ENCODE results near the gene HIP1. TPM values are rescaled to one million over a fixed set of nuclear protein-coding genes. Genes with fewer than 3 reads are reported as not detected.

HIP1 gene
- total RNA-seq, 1 donor from 2014 or later, result 14.0 TPM

- Histone ChIP-seq H3K79me2 (ENCODE audit: insufficient read depth, low read length) (no peaks in the 10 kb centered on the region), H3K9ac (ENCODE audit: low read length) (no peak overlapping the region), H3K4me3 (ENCODE audit: insufficient read depth, low read depth, low read length) (no peak overlapping the region), H3K4me2 (ENCODE audit: low read length) (no peak overlapping the region), H3K27ac (ENCODE audit: low read depth, low read length) (no peak overlapping the region), H3K4me1 (ENCODE audit: insufficient read depth, low read length) (peaks cover 10% of the 10 kb centered on the region), H2AFZ (ENCODE audit: low read depth, low read length) (no peak overlapping the region), H3K36me3 (ENCODE audit: insufficient read depth, low read length) (peaks cover 8% of the 10 kb centered on the region), H3K27me3 (ENCODE audit: insufficient read depth, low read length) (no peaks in the 10 kb centered on the region), H4K20me1 (ENCODE audit: insufficient read depth, low read length) (no peaks in the 10 kb centered on the region), H3K9me3 (ENCODE audit: insufficient read depth, low read depth, low read length) (no peaks in the 10 kb centered on the region)
- no peaks in the 10 kb centered on the region for H3K27me3 Mint-ChIP-seq (ENCODE audit: low read depth, unreplicated experiment)
- H3K4me1 Mint-ChIP-seq (ENCODE audit: low read depth, unreplicated experiment), result peaks cover 11% of the 10 kb centered on the region
- H3K36me3 Mint-ChIP-seq (ENCODE audit: low read depth, unreplicated experiment), result peaks cover 18% of the 10 kb centered on the region
- TF ChIP-seq CTCF (IDR thresholded peaks at IDR 0.05; ENCODE audit: insufficient read depth, low read depth, low read length), result no peak
- no peak for TF ChIP-seq EZH2 (IDR thresholded peaks at IDR 0.05; ENCODE audit: insufficient read depth, low read length)
- no peak overlapping the region for H3K4me3 Mint-ChIP-seq (ENCODE audit: unreplicated experiment)
- FAIRE-seq, result no peak
- no peak for DNase-seq (ENCODE audit: low read depth)
- no peak overlapping the region for H3K27ac Mint-ChIP-seq (ENCODE audit: unreplicated experiment)
- H3K9me3 Mint-ChIP-seq (ENCODE audit: unreplicated experiment), result no peaks in the 10 kb centered on the region
These were observed 201.7 kb downstream of the HIP1 start for GRCh38 chr7:75536940-75537538.

GRCh38 chr7:75536491-75536890, 202.2 kb downstream of the HIP1 start:
- peaks cover 8% of the 10 kb centered on the region for H3K36me3 ChIP-seq (ENCODE audit: insufficient read depth, low read length)
- no peak for FAIRE-seq

More at GRCh38 chr7:75536491-75536890, 202.2 kb downstream of the HIP1 start:
- Histone ChIP-seq H3K9ac (ENCODE audit: low read length) (no peak overlapping the region), H3K4me3 (ENCODE audit: insufficient read depth, low read depth, low read length) (no peak overlapping the region), H3K79me2 (ENCODE audit: insufficient read depth, low read length) (no peaks in the 10 kb centered on the region), H2AFZ (ENCODE audit: low read depth, low read length) (no peak overlapping the region), H3K9me3 (ENCODE audit: insufficient read depth, low read depth, low read length) (no peaks in the 10 kb centered on the region), H3K27me3 (ENCODE audit: insufficient read depth, low read length) (no peaks in the 10 kb centered on the region), H4K20me1 (ENCODE audit: insufficient read depth, low read length) (no peaks in the 10 kb centered on the region), H3K4me1 (ENCODE audit: insufficient read depth, low read length) (peaks cover 10% of the 10 kb centered on the region), H3K4me2 (ENCODE audit: low read length) (no peak overlapping the region), H3K27ac (ENCODE audit: low read depth, low read length) (no peak overlapping the region)
- no peak for DNase-seq (ENCODE audit: low read depth)
- Mint-ChIP-seq H3K9me3 (ENCODE audit: unreplicated experiment) (no peaks in the 10 kb centered on the region), H3K27ac (ENCODE audit: unreplicated experiment) (no peak overlapping the region), H3K4me3 (ENCODE audit: unreplicated experiment) (no peak overlapping the region), H3K27me3 (ENCODE audit: low read depth, unreplicated experiment) (no peaks in the 10 kb centered on the region), H3K4me1 (ENCODE audit: low read depth, unreplicated experiment) (peaks cover 11% of the 10 kb centered on the region), H3K36me3 (ENCODE audit: low read depth, unreplicated experiment) (peaks cover 15% of the 10 kb centered on the region)
- TF ChIP-seq CTCF (IDR thresholded peaks at IDR 0.05; ENCODE audit: insufficient read depth, low read depth, low read length) (no peak), EZH2 (IDR thresholded peaks at IDR 0.05; ENCODE audit: insufficient read depth, low read length) (no peak)

Data from astrocyte (in vitro differentiated cells and primary cell).